ENCODE measurements around the gene RAMAC. TPM values are rescaled to one million over a fixed set of nuclear protein-coding genes. Genes with fewer than 3 reads are reported as not detected.

Gene RAMAC
- total and polyA plus RNA-seq, 2 of the 8 experiments (the other 6 are each of a cell fraction or from before 2014, with no cell fraction given), result 20.7 to 32.9 TPM

- no peaks in the 10 kb centered on the region for H3K36me3 ChIP-seq (ENCODE audit: control insufficient read depth in 2 of 4, insufficient read depth in 4 of 4, low read length in 3 of 4)
- ChIA-PET CTCF (ENCODE audit: partially characterized antibody) (interaction anchor here (0.9 to 1.6 kb wide), 2 partner anchors 14 to 130 kb away, joined by 3 read pairs; no protein-coding TSS in a partner anchor), POLR2A (ENCODE audit: partially characterized antibody) (no interaction called here)
Observed at GRCh38 chr15:82978438-82978837, 7.6 kb upstream of the RAMAC start.

More at GRCh38 chr15:82978438-82978837, 7.6 kb upstream of the RAMAC start:
- H3K79me2 ChIP-seq (ENCODE audit: control insufficient read depth in 1 of 2, insufficient read depth in 2 of 2, low read length in 2 of 2), result no peaks in the 10 kb centered on the region
- H3K4me1 ChIP-seq (replicated peaks in 1 of 4; ENCODE audit: control insufficient read depth in 3 of 4, insufficient read depth in 4 of 4, low read length in 3 of 4), result no peaks in the 10 kb centered on the region
- no peaks in the 10 kb centered on the region for H3K23me2 ChIP-seq (ENCODE audit: low read depth, low read length)
- no peak overlapping the region for H3K4me2 ChIP-seq (ENCODE audit: insufficient read depth in 1 of 2, low read depth in 2 of 2, low read length in 2 of 2)
- no peak overlapping the region for H2BK12ac ChIP-seq (ENCODE audit: low read depth, low read length)
- H3K9ac ChIP-seq (replicated peaks in 1 of 4; ENCODE audit: extremely low read depth in 1 of 4, low read depth in 3 of 4, low read length in 3 of 4), result no peak overlapping the region
- H4K91ac ChIP-seq (replicated peaks; ENCODE audit: insufficient read length, low read length), result no peak overlapping the region
- H4K8ac ChIP-seq (ENCODE audit: extremely low read depth, insufficient read depth, low read length), result no peak overlapping the region
- no peak overlapping the region for H3K56ac ChIP-seq (replicated peaks; ENCODE audit: insufficient read length, low read depth, low read length)
- H2AFZ ChIP-seq (ENCODE audit: low read length), result no peak overlapping the region
- no peak overlapping the region for H2BK120ac ChIP-seq (replicated peaks; ENCODE audit: low read depth, low read length)
- H3K4me3 ChIP-seq (ENCODE audit: extremely low read depth in 1 of 4, insufficient read depth in 2 of 4, low read depth in 3 of 4, low read length in 4 of 4), result no peak overlapping the region
- DNase-seq (ENCODE audit: low read depth in 1 of 2, low spot score in 2 of 2) (no peak), FAIRE-seq (no peak)
- no peaks in the 10 kb centered on the region for H4K20me1 ChIP-seq (replicated peaks in 1 of 2; ENCODE audit: control insufficient read depth in 1 of 2, insufficient read depth in 2 of 2, low read length in 2 of 2)
- no peak overlapping the region for H3K18ac ChIP-seq (ENCODE audit: extremely low read depth, low read length)
- H2BK5ac ChIP-seq (ENCODE audit: low read depth, low read length), result no peak overlapping the region
- no peak overlapping the region for H3K14ac ChIP-seq (ENCODE audit: insufficient read length)
- no peak overlapping the region for H2BK15ac ChIP-seq (ENCODE audit: low read length)
- H3K27me3 ChIP-seq (replicated peaks in 1 of 4; ENCODE audit: control insufficient read depth in 3 of 4, extremely low read depth in 1 of 4, insufficient read depth in 3 of 4, low read length in 3 of 4), result no peaks in the 10 kb centered on the region
- no peaks in the 10 kb centered on the region for H3K79me1 ChIP-seq (ENCODE audit: low read depth, low read length)
- no peak overlapping the region for H4K5ac ChIP-seq (ENCODE audit: insufficient read length, low read depth, low read length)
- no peak overlapping the region for H2AK5ac ChIP-seq (ENCODE audit: low read depth, low read length)
- TF ChIP-seq KDM5A (IDR thresholded peaks at IDR 0.05; ENCODE audit: low read length) (no peak), HDAC2 (IDR thresholded peaks at IDR 0.05; ENCODE audit: borderline replicate concordance in 1 of 2, low read depth in 2 of 2, low read length in 2 of 2) (no peak), JUN (IDR thresholded peaks at IDR 0.05; ENCODE audit: low read depth, low read length) (no peak)
- WGBS, 2 experiments (ENCODE audit: extremely low coverage in 1 of 2, insufficient coverage in 1 of 2, insufficient read length in 1 of 2, insufficient replicate concordance in 2 of 2, low coverage in 1 of 2, low lambda C conversion rate in 2 of 2, missing lambda C conversion rate in 1 of 2), result 91% methylated on average over 5 of the region's 5 CpGs; no CpG with 5 or more reads in 1 of the 2 experiments
- no peaks in the 10 kb centered on the region for H3K9me3 ChIP-seq (ENCODE audit: insufficient read depth in 2 of 2, low read depth in 1 of 2, low read length in 1 of 2)
- no peak overlapping the region for H3K4ac ChIP-seq (replicated peaks; ENCODE audit: insufficient read length, low read depth, low read length)
- no peak overlapping the region for H3K27ac ChIP-seq (ENCODE audit: low read depth, low read length)
- no peak overlapping the region for H3K23ac ChIP-seq (ENCODE audit: insufficient read length)
- no peak overlapping the region for H2BK20ac ChIP-seq (ENCODE audit: low read length)
